Measurements from ENCODE around the gene HSCB.

DNA sequence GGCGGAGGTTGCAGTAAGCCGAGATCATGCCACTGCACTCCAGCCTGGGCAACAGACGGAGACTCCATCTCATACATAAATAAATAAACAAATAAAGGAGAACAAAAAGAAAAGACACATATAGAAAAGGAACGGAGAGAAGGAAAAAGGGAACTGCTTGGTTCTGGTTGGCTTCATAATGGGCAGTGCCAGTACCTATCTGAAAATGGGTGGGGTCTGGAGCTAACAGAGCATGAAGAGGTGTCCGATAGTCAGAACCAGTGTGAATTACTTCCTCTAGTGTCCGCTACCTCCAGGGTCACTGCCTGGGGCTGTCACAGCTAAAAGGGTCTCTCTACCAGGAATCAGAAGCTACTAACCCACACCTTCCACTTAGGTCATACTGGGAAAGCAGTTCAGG lies 35.0 kb upstream of the HSCB start:
- TF ChIP-seq POLR2AphosphoS5 (IDR thresholded peaks at IDR 0.05) (no peak), CTCF (IDR thresholded peaks at IDR 0.05) (no peak)

All from suprapubic skin (tissue), 3 donors.